DOHH2 (cell line): Measurements from ENCODE around the gene TYMS.

Experiments used
- CTCF ChIP-seq: fragments of 200-600 bp; sonication (generic); IDR thresholded peaks from one replicate; pipeline ENCODE4 v1.5.1; 2014; ENCODE audit warnings: antibody characterized with exemption, mild to moderate bottlenecking, low read depth, low read length; ENCODE audit not compliant: poor library complexity, severe bottlenecking
- EZH2phosphoT487 ChIP-seq: fragments of 200-600 bp; sonication (generic); IDR thresholded peaks from 2 replicates; pipeline ENCODE4 v1.6.1; 2017; ENCODE audit warnings: borderline replicate concordance, mild to moderate bottlenecking, antibody characterized with exemption, low read length, moderate library complexity, mixed read lengths

- TF ChIP-seq CTCF (no peak), EZH2phosphoT487 (no peak)
These were observed 7.0 kb upstream of the TYMS start for GRCh38 chr18:650428-650858.
